BLaER1 treated with 17β-estradiol and CSF1 and Interleukin-3, amounts not matched to agents 10 nM and 100 nM (cell line): ENCODE data around the gene HHIPL1.

Experiments
- H3K27ac ChIP-seq, 11 experiments: shearing (Covaris generic); formaldehyde crosslinking; 2 replicates each; pipeline ENCODE4 v1.8.1; 2022
- H3K27me3 ChIP-seq, 11 experiments: shearing (Covaris generic); formaldehyde crosslinking; 2 replicates each; pipeline ENCODE4 v1.8.1; 2022
- H3K36me3 ChIP-seq, 11 experiments: shearing (Covaris generic); formaldehyde crosslinking; 2 replicates each; pipeline ENCODE4 v1.8.1; 2022
- H3K4me1 ChIP-seq, 10 experiments: shearing (Covaris generic); formaldehyde crosslinking; 2 replicates each; pipeline ENCODE4 v1.8.1; 2022
- H3K4me2 ChIP-seq, 11 experiments: shearing (Covaris generic); formaldehyde crosslinking; 2 replicates each; pipeline ENCODE4 v1.8.1; 2022
- H3K4me3 ChIP-seq, 10 experiments: shearing (Covaris generic); formaldehyde crosslinking; 2 replicates each; pipeline ENCODE4 v1.8.1; 2022
- H3K9ac ChIP-seq, 11 experiments: shearing (Covaris generic); formaldehyde crosslinking; 2 replicates each; pipeline ENCODE4 v1.8.1; 2022
- H3K9me3 ChIP-seq, 11 experiments: shearing (Covaris generic); formaldehyde crosslinking; replicated peaks in 1 of 11; 2 replicates each; pipeline ENCODE4 v1.8.1; 2022
- H4K20me1 ChIP-seq, 11 experiments: shearing (Covaris generic); formaldehyde crosslinking; 2 replicates each; pipeline ENCODE4 v1.8.1; 2022
- Cebpa-rat ChIP-seq, 11 experiments: shearing (Covaris generic); IDR thresholded peaks; 2 replicates each; pipeline ENCODE4 v1.8.1; 2022

The HHIPL1 gene

DNA sequence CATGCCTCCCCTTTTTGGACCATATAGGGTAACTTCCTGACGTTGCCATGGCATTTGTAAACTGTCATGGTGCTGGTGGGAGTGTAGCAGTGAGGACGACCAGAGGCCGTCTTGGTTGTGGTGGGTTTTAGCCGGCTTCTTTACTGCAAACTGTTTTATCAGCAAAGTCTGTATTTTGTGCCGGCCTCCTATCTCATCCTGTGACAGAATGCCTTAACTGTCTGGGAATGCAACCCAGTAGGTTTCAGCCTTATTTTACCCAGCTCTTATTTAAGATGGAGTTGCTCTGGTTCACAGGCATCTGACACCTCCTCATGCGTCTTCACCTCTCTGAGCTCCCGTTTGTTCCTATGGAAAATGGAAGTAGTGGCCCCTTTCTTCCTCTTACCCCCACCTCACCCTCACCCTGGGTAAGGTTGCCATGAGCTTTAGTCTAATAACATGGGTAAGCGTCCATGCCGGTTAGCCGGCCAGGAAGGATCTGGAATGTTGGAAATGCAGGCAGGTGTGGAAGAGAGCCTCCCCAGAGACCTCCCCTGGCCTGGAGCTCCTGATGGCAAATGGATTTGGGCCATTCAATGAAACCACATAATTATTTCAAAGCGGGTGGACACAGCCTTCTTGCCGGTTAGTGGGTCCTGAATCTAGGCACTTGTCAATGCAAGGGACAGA is 18.6 kb downstream of the HHIPL1 start:
- Histone ChIP-seq H3K27me3 (peaks cover 0 to 19% (median 8%) of the 10 kb centered on the region in 11 experiments; a peak in 12 of 22 replicates), H3K27ac (peak overlapping the region in 9 of 11 experiments; percentile 40 to 97 (median 82); a peak in 17 of 22 replicates), H3K4me3 (0 out of 20 replicates have a peak overlapping the region, but pooled peaks of 2 of the 10 experiments have one; percentile 0 to 4), H4K20me1 (no peaks in the 10 kb centered on the region), H3K9ac (peak overlapping the region in 8 of 11 experiments; percentile 37 to 85 (median 72); a peak in 13 of 22 replicates), H3K4me1 (peaks cover 47 to 97% (median 92%) of the 10 kb centered on the region in 10 experiments), H3K36me3 (no peaks in the 10 kb centered on the region), H3K4me2 (peak overlapping the region; percentile 55 to 96 (median 84)), H3K9me3 (no peaks in the 10 kb centered on the region)
- TF ChIP-seq Cebpa-rat (IDR thresholded peaks at IDR 0.05) = no peak

DNA sequence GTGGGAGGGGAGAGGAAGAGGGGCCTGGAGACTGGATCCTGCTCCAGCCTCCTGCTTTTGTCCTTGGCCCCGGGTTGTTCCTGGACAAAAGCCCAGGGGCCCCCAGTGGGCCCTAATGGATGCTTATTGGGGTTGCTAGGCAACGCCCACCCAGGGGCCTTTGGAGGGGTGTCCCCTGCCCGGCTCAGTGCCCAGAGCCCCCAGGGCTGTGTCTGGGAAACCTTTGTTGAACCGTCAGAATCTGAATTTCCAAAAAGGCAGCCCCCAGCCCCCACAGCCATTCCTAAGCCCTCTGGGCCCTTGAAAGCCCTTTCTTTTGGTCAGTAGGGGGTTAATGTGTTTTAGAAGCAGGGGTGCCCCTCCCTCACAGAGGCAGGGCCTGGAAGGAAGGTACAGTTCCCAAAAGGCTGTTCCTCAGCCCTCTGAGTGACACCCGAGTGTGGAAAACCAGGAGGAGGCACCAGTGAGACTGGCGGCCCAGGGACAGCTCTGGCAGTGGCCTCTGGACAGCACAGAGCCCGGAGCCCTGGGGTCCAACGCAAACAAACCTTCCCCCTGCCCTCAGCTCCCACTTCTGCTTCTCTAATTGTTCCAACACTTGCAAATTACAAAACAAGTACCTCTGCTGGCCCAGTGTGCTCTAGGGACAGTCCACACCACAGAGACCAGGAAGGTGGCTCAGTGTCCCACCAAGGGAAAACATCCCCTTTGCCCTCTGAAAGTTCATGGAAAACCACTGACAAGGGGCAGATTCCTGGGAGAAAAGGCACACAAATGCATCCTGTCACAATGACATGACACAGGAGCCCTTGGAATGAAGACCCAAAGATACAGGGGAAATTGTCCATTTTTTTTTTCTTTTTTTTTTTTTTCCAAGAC is 19.4 kb downstream of the HHIPL1 start:
- Histone ChIP-seq H4K20me1 (no peaks in the 10 kb centered on the region), H3K36me3 (no peaks in the 10 kb centered on the region), H3K4me2 (peak overlapping the region; percentile 55 to 96 (median 84)), H3K27ac (peak overlapping the region in 10 of 11 experiments; percentile 22 to 97 (median 80); a peak in 19 of 22 replicates), H3K9ac (peak overlapping the region in 9 of 11 experiments; percentile 1 to 85 (median 69); a peak in 18 of 22 replicates), H3K4me3 (peak overlapping the region in 2 of 10 experiments; percentile 0 to 4; a peak in 2 of 20 replicates), H3K27me3 (peaks cover 0 to 12% (median 6%) of the 10 kb centered on the region in 11 experiments; a peak in 11 of 22 replicates), H3K9me3 (no peaks in the 10 kb centered on the region), H3K4me1 (peaks cover 47 to 93% (median 87%) of the 10 kb centered on the region in 10 experiments)
- no peak for TF ChIP-seq Cebpa-rat (IDR thresholded peaks at IDR 0.05)

- Histone ChIP-seq H3K9ac (peak overlapping the region in 8 of 11 experiments; percentile 37 to 85 (median 72); a peak in 14 of 22 replicates), H3K9me3 (no peaks in the 10 kb centered on the region), H3K4me2 (peak overlapping the region; percentile 55 to 96 (median 84); a peak in 21 of 22 replicates), H3K27ac (peak overlapping the region in 8 of 11 experiments; percentile 66 to 97 (median 85); a peak in 17 of 22 replicates), H3K36me3 (no peaks in the 10 kb centered on the region), H3K27me3 (peaks cover 0 to 9% (median 4%) of the 10 kb centered on the region in 11 experiments; a peak in 9 of 22 replicates), H3K4me3 (peak overlapping the region in 1 of 10 experiments; percentile 4; a peak in 1 of 20 replicates), H4K20me1 (no peaks in the 10 kb centered on the region), H3K4me1 (peaks cover 47 to 89% (median 84%) of the 10 kb centered on the region in 10 experiments)
- TF ChIP-seq Cebpa-rat (IDR thresholded peaks at IDR 0.05) = peak in 8 of 11 experiments; percentile 39 to 100 (median 94); a peak in 15 of 22 replicates
Observed at GRCh38 chr14:99664937-99665273, 20.0 kb downstream of the HHIPL1 start.

- H3K4me1 ChIP-seq = peaks cover 36 to 81% (median 72%) of the 10 kb centered on the region in 10 experiments
Observed at GRCh38 chr14:99666533-99666932, 21.6 kb downstream of the HHIPL1 start.

GRCh38 chr14:99667045-99667444 is 22.1 kb downstream of the HHIPL1 start:
- no peaks in the 10 kb centered on the region for H3K9me3 ChIP-seq
- H3K27me3 ChIP-seq = no peaks in the 10 kb centered on the region
- H3K9ac ChIP-seq = peak overlapping the region in 7 of 11 experiments; percentile 8 to 85 (median 57); a peak in 11 of 22 replicates
- no peaks in the 10 kb centered on the region for H4K20me1 ChIP-seq
- peak overlapping the region in 9 of 11 experiments; percentile 60 to 97 (median 82); a peak in 19 of 22 replicates for H3K27ac ChIP-seq
- H3K4me3 ChIP-seq = no peak overlapping the region
- H3K36me3 ChIP-seq = no peaks in the 10 kb centered on the region
- no peak for TF ChIP-seq Cebpa-rat (IDR thresholded peaks at IDR 0.05)
- H3K4me2 ChIP-seq = peak overlapping the region; percentile 56 to 96 (median 84)
- H3K4me1 ChIP-seq = peaks cover 41 to 81% (median 72%) of the 10 kb centered on the region in 10 experiments

More at GRCh38 chr14:99666533-99666932, 21.6 kb downstream of the HHIPL1 start:
- Histone ChIP-seq H3K4me2 (peak overlapping the region; percentile 33 to 96 (median 84)), H3K27me3 (no peaks in the 10 kb centered on the region), H4K20me1 (no peaks in the 10 kb centered on the region), H3K9me3 (no peaks in the 10 kb centered on the region), H3K4me3 (no peak overlapping the region), H3K27ac (peak overlapping the region in 9 of 11 experiments; percentile 8 to 97 (median 82); a peak in 17 of 22 replicates), H3K36me3 (no peaks in the 10 kb centered on the region), H3K9ac (peak overlapping the region in 8 of 11 experiments; percentile 7 to 85 (median 52); a peak in 9 of 22 replicates)
- no peak for TF ChIP-seq Cebpa-rat (IDR thresholded peaks at IDR 0.05)

- H3K9me3 ChIP-seq = no peaks in the 10 kb centered on the region
- H3K4me2 ChIP-seq = peak overlapping the region; percentile 56 to 96 (median 84)
- no peaks in the 10 kb centered on the region for H3K36me3 ChIP-seq
- TF ChIP-seq Cebpa-rat (IDR thresholded peaks at IDR 0.05) = no peak
- no peaks in the 10 kb centered on the region for H3K27me3 ChIP-seq
- peaks cover 49 to 81% (median 73%) of the 10 kb centered on the region in 10 experiments for H3K4me1 ChIP-seq
- peak overlapping the region in 7 of 11 experiments; percentile 8 to 85 (median 57); a peak in 9 of 22 replicates for H3K9ac ChIP-seq
- H3K27ac ChIP-seq = peak overlapping the region; percentile 20 to 97 (median 76); a peak in 21 of 22 replicates
- H3K4me3 ChIP-seq = no peak overlapping the region
- no peaks in the 10 kb centered on the region for H4K20me1 ChIP-seq
Observed at GRCh38 chr14:99667821-99668220, 22.9 kb downstream of the HHIPL1 start.

GRCh38 chr14:99668307-99669295 is 23.7 kb downstream of the HHIPL1 start:
- Histone ChIP-seq H3K4me3 (no peak overlapping the region), H3K27ac (peak overlapping the region in 9 of 11 experiments; percentile 62 to 97 (median 82); a peak in 17 of 22 replicates), H3K9me3 (no peaks in the 10 kb centered on the region), H3K36me3 (no peaks in the 10 kb centered on the region), H3K4me1 (peaks cover 54 to 78% (median 70%) of the 10 kb centered on the region in 10 experiments), H3K27me3 (no peaks in the 10 kb centered on the region), H3K9ac (peak overlapping the region in 1 of 11 experiments; percentile 76; a peak in 4 of 22 replicates), H4K20me1 (no peaks in the 10 kb centered on the region), H3K4me2 (peak overlapping the region in 10 of 11 experiments; percentile 56 to 96 (median 84); a peak in 16 of 22 replicates)
- no peak for TF ChIP-seq Cebpa-rat (IDR thresholded peaks at IDR 0.05)
